SK-N-SH (cell line): ENCODE measurements around the gene WWC1.

Experiments used
- CTCF ChIP-seq: fragments of 200-600 bp; sonication (generic); IDR thresholded peaks from 2 replicates; pipeline ENCODE4 v1.6.1; 2017; ENCODE audit warnings: antibody characterized with exemption, mild to moderate bottlenecking, moderate library complexity
- POLR2AphosphoS5 ChIP-seq: IDR thresholded peaks from 2 replicates; pipeline ENCODE4 v1.6.1; 2012; ENCODE audit warnings: low read depth, low read length

GRCh38 chr5:168296682-168297081 lies 5.2 kb downstream of the WWC1 start:
- no peak for TF ChIP-seq CTCF
- no peak for TF ChIP-seq POLR2AphosphoS5
